ENCODE data around the gene WBP1L.

Gene WBP1L

GRCh38 chr10:102801978-102802377 is 58.2 kb downstream of the WBP1L start:
- TF ChIP-seq CTCF (IDR thresholded peaks at IDR 0.05; ENCODE audit: low read depth, low read length): no peak
- H3K4me3 ChIP-seq (ENCODE audit: low read depth, low read length): no peak overlapping the region

GRCh38 chr10:102802920-102803534 is 59.3 kb downstream of the WBP1L start:
- no peak for TF ChIP-seq CTCF (IDR thresholded peaks at IDR 0.05; ENCODE audit: low read depth, low read length)
- no peak overlapping the region for H3K4me3 ChIP-seq (ENCODE audit: low read depth, low read length)

- TF ChIP-seq CTCF (IDR thresholded peaks at IDR 0.05; ENCODE audit: low read depth, low read length): no peak
- no peak overlapping the region for H3K4me3 ChIP-seq (ENCODE audit: low read depth, low read length)
These were observed 60.8 kb downstream of the WBP1L start for GRCh38 chr10:102804382-102805055.

- no peak overlapping the region for H3K4me3 ChIP-seq (ENCODE audit: low read depth, low read length)
- TF ChIP-seq CTCF (IDR thresholded peaks at IDR 0.05; ENCODE audit: low read depth, low read length): no peak
These were observed 64.6 kb downstream of the WBP1L start for GRCh38 chr10:102808380-102808779.

GRCh38 chr10:102811346-102811745 is 67.6 kb downstream of the WBP1L start:
- no peak overlapping the region for H3K4me3 ChIP-seq (ENCODE audit: low read depth, low read length)

GRCh38 chr10:102812231-102812876 is 68.6 kb downstream of the WBP1L start:
- TF ChIP-seq CTCF (IDR thresholded peaks at IDR 0.05; ENCODE audit: low read depth, low read length): no peak
- H3K4me3 ChIP-seq (ENCODE audit: low read depth, low read length): no peak overlapping the region

More at GRCh38 chr10:102811346-102811745, 67.6 kb downstream of the WBP1L start:
- no peak for TF ChIP-seq CTCF (IDR thresholded peaks at IDR 0.05; ENCODE audit: low read depth, low read length)

GRCh38 chr10:102813017-102813541 is 69.3 kb downstream of the WBP1L start:
- no peak overlapping the region for H3K4me3 ChIP-seq (ENCODE audit: low read depth, low read length)
- TF ChIP-seq CTCF (IDR thresholded peaks at IDR 0.05; ENCODE audit: low read depth, low read length): no peak

Measured in WI38 (cell line).